HEK293 (cell line): ENCODE results near the gene MOK.

ENCODE experiments used
- CTCF ChIA-PET: fragments of 350-600 bp; formaldehyde crosslinking; extraction: SDS; loops from one replicate; lab custom pipeline; 2021; ENCODE audit warnings: antibody characterized with exemption; lab: Yijun Ruan, JAX
- POLR2A ChIA-PET: fragments of 300-600 bp; formaldehyde crosslinking; extraction: SDS; loops from one replicate; lab custom pipeline; 2020; ENCODE audit warnings: antibody characterized with exemption, inconsistent platforms; lab: Yijun Ruan, JAX
- H3K27ac ChIP-seq: fragments of 200-500 bp; sonication (Bioruptor generic); 2 replicates; pipeline ENCODE4 v1.5.1; 2014; ENCODE audit warnings: low read depth, low read length, control low read depth, inconsistent platforms; ENCODE audit errors: extremely low read depth
- H3K36me3 ChIP-seq, 2 experiments: fragments of 200-500 bp in 1 of 2; sonication (Bioruptor generic) in 1 of 2; 1 replicate in 1 of 2; 2 replicates in 1 of 2; pipeline ENCODE4 v1.5.1; 2014 to 2017; ENCODE audit warnings: inconsistent platforms in 2 of 2, low read length in 2 of 2; ENCODE audit not compliant: control insufficient read depth in 2 of 2, insufficient read depth in 1 of 2
- H3K4me1 ChIP-seq: fragments of 200-500 bp; sonication (Bioruptor generic); 2 replicates; pipeline ENCODE4 v1.5.1; 2014; ENCODE audit warnings: mild to moderate bottlenecking, low read length, inconsistent platforms; ENCODE audit not compliant: control insufficient read depth, insufficient read depth
- H3K4me3 ChIP-seq: 2 replicates; pipeline ENCODE4 v1.5.1; 2011; ENCODE audit warnings: low read depth, mild to moderate bottlenecking, control low read depth, low read length, moderate library complexity
- H3K9me3 ChIP-seq: fragments of 200-500 bp; sonication (Bioruptor generic); 2 replicates; pipeline ENCODE4 v1.5.1; 2014; ENCODE audit warnings: low read depth, low read length, inconsistent platforms; ENCODE audit not compliant: control insufficient read depth, insufficient read depth
- WT1 ChIP-seq: fragments of 450-650 bp; formaldehyde crosslinking; IDR thresholded peaks from 2 replicates; pipeline ENCODE4 v1.5.1; 2016; ENCODE audit warnings: missing biosample characterization, missing genetic modification characterization
- ZEB2 ChIP-seq: fragments of 450-650 bp; formaldehyde crosslinking; IDR thresholded peaks from 2 replicates; pipeline ENCODE4 v1.5.1; 2016; ENCODE audit warnings: missing biosample characterization, missing genetic modification characterization
- ZNF133 ChIP-seq: fragments of 450-650 bp; formaldehyde crosslinking; IDR thresholded peaks from 2 replicates; pipeline ENCODE4 v1.5.1; 2016; ENCODE audit warnings: missing biosample characterization, missing genetic modification characterization
- ZNF16 ChIP-seq: fragments of 450-650 bp; formaldehyde crosslinking; IDR thresholded peaks from 2 replicates; pipeline ENCODE4 v1.5.1; 2016; ENCODE audit warnings: low read depth, missing biosample characterization, missing genetic modification characterization
- ZNF174 ChIP-seq: fragments of 450-650 bp; formaldehyde crosslinking; IDR thresholded peaks from 2 replicates; pipeline ENCODE4 v1.5.0; 2017; ENCODE audit warnings: missing biosample characterization, mild to moderate bottlenecking, missing genetic modification characterization
- ZNF184 ChIP-seq: fragments of 450-650 bp; IDR thresholded peaks from 2 replicates; pipeline ENCODE4 v1.5.1; 2018; ENCODE audit warnings: missing biosample characterization, mild to moderate bottlenecking, missing genetic modification characterization
- ZNF23 ChIP-seq: fragments of 450-650 bp; formaldehyde crosslinking; IDR thresholded peaks from 2 replicates; pipeline ENCODE4 v1.5.1; 2016; ENCODE audit warnings: missing biosample characterization, missing genetic modification characterization, borderline replicate concordance
- ZNF324 ChIP-seq: fragments of 450-650 bp; formaldehyde crosslinking; IDR thresholded peaks from 2 replicates; pipeline ENCODE4 v1.5.1; 2016; ENCODE audit warnings: missing biosample characterization, missing genetic modification characterization
- ZNF341 ChIP-seq: fragments of 450-650 bp; formaldehyde crosslinking; IDR thresholded peaks from 2 replicates; pipeline ENCODE4; 2016; ENCODE audit warnings: low read depth, missing biosample characterization, missing genetic modification characterization
- ZNF426 ChIP-seq: fragments of 450-650 bp; formaldehyde crosslinking; IDR thresholded peaks from 2 replicates; pipeline ENCODE4 v1.5.1; 2017; ENCODE audit warnings: missing biosample characterization, missing genetic modification characterization, mild to moderate bottlenecking, inconsistent platforms, moderate library complexity
- ZNF529 ChIP-seq: fragments of 450-650 bp; formaldehyde crosslinking; IDR thresholded peaks from 2 replicates; pipeline ENCODE4 v1.5.1; 2017; ENCODE audit warnings: missing genetic modification characterization, missing biosample characterization; ENCODE audit not compliant: insufficient replicate concordance
- ZNF660 ChIP-seq: fragments of 450-650 bp; IDR thresholded peaks from 2 replicates; pipeline ENCODE4 v1.5.1; 2018; ENCODE audit warnings: missing biosample characterization, mild to moderate bottlenecking, missing genetic modification characterization
- ZNF707 ChIP-seq: fragments of 450-650 bp; formaldehyde crosslinking; IDR thresholded peaks from 2 replicates; pipeline ENCODE4 v1.5.1; 2016; ENCODE audit warnings: missing biosample characterization, missing genetic modification characterization
- TF ChIP-seq, protein P1 (sequence below): fragments of 450-650 bp; formaldehyde crosslinking; IDR thresholded peaks from 2 replicates; pipeline ENCODE4 v1.5.1; 2017; ENCODE audit warnings: missing biosample characterization, missing genetic modification characterization
- TF ChIP-seq, protein P2 (sequence below): fragments of 450-650 bp; formaldehyde crosslinking; IDR thresholded peaks from 2 replicates; pipeline ENCODE4 v1.5.1; 2016; ENCODE audit warnings: missing biosample characterization, missing genetic modification characterization
- TF ChIP-seq, protein P3 (sequence below): fragments of 450-650 bp; formaldehyde crosslinking; IDR thresholded peaks from 2 replicates; pipeline ENCODE4 v1.5.1; 2016; ENCODE audit warnings: missing biosample characterization, missing genetic modification characterization
- TF ChIP-seq, protein P4 (sequence below): fragments of 450-650 bp; formaldehyde crosslinking; IDR thresholded peaks from 2 replicates; pipeline ENCODE4 v1.5.0; 2017; ENCODE audit warnings: missing biosample characterization, missing genetic modification characterization, borderline replicate concordance
- TF ChIP-seq, protein P5 (sequence below): fragments of 450-650 bp; formaldehyde crosslinking; IDR thresholded peaks from 2 replicates; pipeline ENCODE4 v1.5.1; 2016; ENCODE audit warnings: missing biosample characterization, missing genetic modification characterization
- TF ChIP-seq, protein P6 (sequence below): fragments of 450-650 bp; IDR thresholded peaks from 2 replicates; pipeline ENCODE4 v1.5.1; 2018; ENCODE audit warnings: missing biosample characterization, mild to moderate bottlenecking, missing genetic modification characterization
- TF ChIP-seq, protein P7 (sequence below): fragments of 450-650 bp; formaldehyde crosslinking; IDR thresholded peaks from 2 replicates; pipeline ENCODE4 v1.5.1; 2016; ENCODE audit warnings: missing biosample characterization, missing genetic modification characterization

MOK gene

DNA sequence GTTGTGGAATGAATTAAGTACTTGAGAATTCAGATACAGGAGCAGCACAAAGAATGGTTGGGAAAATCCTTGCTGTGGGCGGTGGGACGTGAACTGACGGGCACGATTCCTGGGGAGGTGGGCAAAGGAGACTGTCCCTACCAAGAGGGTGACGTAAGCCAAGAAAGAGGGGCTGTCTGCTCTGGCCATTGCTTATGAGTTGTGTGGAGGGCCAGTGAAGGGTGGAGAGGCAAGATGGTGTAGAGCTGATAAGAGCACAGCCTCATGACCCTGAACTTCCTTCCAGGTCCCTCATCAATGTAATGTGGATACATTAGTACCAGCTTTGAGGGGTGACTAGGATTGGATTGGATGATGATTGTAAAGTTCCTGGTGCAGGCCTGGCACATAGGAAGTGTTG lies 115.1 kb downstream of the MOK start (continued):
- TF ChIP-seq ZNF529 (tag by site-specific recombination) (no peak), ZNF133 (tag by site-specific recombination) (no peak), WT1 (tag by site-specific recombination) (no peak)
- TF ChIP-seq, protein P1, sequence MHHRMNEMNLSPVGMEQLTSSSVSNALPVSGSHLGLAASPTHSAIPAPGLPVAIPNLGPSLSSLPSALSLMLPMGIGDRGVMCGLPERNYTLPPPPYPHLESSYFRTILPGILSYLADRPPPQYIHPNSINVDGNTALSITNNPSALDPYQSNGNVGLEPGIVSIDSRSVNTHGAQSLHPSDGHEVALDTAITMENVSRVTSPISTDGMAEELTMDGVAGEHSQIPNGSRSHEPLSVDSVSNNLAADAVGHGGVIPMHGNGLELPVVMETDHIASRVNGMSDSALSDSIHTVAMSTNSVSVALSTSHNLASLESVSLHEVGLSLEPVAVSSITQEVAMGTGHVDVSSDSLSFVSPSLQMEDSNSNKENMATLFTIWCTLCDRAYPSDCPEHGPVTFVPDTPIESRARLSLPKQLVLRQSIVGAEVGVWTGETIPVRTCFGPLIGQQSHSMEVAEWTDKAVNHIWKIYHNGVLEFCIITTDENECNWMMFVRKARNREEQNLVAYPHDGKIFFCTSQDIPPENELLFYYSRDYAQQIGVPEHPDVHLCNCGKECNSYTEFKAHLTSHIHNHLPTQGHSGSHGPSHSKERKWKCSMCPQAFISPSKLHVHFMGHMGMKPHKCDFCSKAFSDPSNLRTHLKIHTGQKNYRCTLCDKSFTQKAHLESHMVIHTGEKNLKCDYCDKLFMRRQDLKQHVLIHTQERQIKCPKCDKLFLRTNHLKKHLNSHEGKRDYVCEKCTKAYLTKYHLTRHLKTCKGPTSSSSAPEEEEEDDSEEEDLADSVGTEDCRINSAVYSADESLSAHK (tag by site-specific recombination) = no peak

DNA sequence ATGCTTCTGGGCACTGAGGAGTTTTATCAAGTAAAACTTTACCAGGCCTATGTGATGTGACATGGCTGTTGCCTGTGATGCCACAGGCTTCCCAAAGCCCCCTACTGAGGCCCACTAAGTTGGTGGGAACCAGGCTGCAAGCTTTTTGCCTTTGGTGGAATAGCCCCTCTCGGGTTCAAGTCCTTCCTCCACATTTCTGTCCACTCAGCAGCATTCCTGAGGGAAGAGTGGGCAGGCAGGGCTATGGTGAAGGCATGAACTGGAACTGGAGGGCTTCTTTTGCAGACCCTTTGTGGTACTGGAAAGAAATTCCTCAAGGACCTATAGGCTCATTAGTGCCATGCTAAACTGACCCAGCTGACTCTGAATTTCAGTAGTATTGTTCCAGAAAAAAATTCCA lies 116.8 kb downstream of the MOK start:
- H3K27ac ChIP-seq = no peak overlapping the region
- H3K9me3 ChIP-seq = no peaks in the 10 kb centered on the region
- no peak overlapping the region for H3K4me3 ChIP-seq
- TF ChIP-seq ZNF184 (tag by site-specific recombination) (no peak), ZNF426 (tag by site-specific recombination) (no peak)
- TF ChIP-seq, protein P2, sequence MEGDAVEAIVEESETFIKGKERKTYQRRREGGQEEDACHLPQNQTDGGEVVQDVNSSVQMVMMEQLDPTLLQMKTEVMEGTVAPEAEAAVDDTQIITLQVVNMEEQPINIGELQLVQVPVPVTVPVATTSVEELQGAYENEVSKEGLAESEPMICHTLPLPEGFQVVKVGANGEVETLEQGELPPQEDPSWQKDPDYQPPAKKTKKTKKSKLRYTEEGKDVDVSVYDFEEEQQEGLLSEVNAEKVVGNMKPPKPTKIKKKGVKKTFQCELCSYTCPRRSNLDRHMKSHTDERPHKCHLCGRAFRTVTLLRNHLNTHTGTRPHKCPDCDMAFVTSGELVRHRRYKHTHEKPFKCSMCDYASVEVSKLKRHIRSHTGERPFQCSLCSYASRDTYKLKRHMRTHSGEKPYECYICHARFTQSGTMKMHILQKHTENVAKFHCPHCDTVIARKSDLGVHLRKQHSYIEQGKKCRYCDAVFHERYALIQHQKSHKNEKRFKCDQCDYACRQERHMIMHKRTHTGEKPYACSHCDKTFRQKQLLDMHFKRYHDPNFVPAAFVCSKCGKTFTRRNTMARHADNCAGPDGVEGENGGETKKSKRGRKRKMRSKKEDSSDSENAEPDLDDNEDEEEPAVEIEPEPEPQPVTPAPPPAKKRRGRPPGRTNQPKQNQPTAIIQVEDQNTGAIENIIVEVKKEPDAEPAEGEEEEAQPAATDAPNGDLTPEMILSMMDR (tag by site-specific recombination) = no peak
- no peaks in the 10 kb centered on the region; a peak in 1 of 3 replicates for H3K36me3 ChIP-seq
- H3K4me1 ChIP-seq = peaks cover 23% of the 10 kb centered on the region
- ChIA-PET CTCF (interaction anchor here (0.6 to 1.4 kb wide), 2 partner anchors 24 to 92 kb away, joined by 3 read pairs; no protein-coding TSS in a partner anchor), POLR2A (no interaction called here)

DNA sequence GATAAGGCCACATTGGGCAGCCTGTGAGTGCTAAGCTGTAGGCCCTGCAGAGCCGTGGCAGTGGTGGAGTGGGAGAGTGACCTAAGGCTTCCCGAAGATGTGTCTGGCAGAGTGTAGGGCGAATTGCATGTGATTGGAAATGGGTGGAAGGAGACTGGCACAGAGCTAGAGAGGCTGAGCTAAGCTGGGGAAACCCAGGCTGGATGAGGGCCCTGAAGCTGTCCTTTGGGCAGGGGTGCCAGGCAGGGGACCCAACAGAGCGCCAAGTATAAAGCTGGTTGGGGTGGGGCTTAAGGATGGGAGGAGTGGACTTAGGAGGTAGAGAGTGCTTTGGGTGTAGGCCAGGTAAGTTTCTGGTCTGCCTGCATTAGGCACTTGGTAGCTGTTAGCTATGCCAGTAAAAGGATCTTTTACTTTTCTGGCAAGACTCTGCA lies 117.4 kb downstream of the MOK start:
- Histone ChIP-seq H3K4me3 (no peak overlapping the region), H3K9me3 (no peaks in the 10 kb centered on the region), H3K36me3 (no peaks in the 10 kb centered on the region; a peak in 1 of 3 replicates), H3K4me1 (peaks cover 23% of the 10 kb centered on the region), H3K27ac (no peak overlapping the region)
- POLR2A ChIA-PET = no interaction called here
- CTCF ChIA-PET = interaction anchor here (0.6 to 1.4 kb wide), 2 partner anchors 25 to 91 kb away, joined by 3 read pairs; no protein-coding TSS in a partner anchor
- TF ChIP-seq ZNF707 (tag by site-specific recombination) (no peak), ZNF174 (tag by site-specific recombination) (no peak), ZNF324 (tag by site-specific recombination) (no peak), ZNF660 (tag by site-specific recombination) (no peak), ZNF341 (tag by site-specific recombination) (no peak), ZNF16 (tag by site-specific recombination) (no peak), ZNF23 (tag by site-specific recombination) (no peak), ZEB2 (tag by site-specific recombination) (no peak)
- TF ChIP-seq, protein P3, sequence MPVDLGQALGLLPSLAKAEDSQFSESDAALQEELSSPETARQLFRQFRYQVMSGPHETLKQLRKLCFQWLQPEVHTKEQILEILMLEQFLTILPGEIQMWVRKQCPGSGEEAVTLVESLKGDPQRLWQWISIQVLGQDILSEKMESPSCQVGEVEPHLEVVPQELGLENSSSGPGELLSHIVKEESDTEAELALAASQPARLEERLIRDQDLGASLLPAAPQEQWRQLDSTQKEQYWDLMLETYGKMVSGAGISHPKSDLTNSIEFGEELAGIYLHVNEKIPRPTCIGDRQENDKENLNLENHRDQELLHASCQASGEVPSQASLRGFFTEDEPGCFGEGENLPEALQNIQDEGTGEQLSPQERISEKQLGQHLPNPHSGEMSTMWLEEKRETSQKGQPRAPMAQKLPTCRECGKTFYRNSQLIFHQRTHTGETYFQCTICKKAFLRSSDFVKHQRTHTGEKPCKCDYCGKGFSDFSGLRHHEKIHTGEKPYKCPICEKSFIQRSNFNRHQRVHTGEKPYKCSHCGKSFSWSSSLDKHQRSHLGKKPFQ = no peak
- TF ChIP-seq, protein P4, sequence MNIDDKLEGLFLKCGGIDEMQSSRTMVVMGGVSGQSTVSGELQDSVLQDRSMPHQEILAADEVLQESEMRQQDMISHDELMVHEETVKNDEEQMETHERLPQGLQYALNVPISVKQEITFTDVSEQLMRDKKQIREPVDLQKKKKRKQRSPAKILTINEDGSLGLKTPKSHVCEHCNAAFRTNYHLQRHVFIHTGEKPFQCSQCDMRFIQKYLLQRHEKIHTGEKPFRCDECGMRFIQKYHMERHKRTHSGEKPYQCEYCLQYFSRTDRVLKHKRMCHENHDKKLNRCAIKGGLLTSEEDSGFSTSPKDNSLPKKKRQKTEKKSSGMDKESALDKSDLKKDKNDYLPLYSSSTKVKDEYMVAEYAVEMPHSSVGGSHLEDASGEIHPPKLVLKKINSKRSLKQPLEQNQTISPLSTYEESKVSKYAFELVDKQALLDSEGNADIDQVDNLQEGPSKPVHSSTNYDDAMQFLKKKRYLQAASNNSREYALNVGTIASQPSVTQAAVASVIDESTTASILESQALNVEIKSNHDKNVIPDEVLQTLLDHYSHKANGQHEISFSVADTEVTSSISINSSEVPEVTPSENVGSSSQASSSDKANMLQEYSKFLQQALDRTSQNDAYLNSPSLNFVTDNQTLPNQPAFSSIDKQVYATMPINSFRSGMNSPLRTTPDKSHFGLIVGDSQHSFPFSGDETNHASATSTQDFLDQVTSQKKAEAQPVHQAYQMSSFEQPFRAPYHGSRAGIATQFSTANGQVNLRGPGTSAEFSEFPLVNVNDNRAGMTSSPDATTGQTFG (tag by site-specific recombination) = no peak
- TF ChIP-seq, protein P5, sequence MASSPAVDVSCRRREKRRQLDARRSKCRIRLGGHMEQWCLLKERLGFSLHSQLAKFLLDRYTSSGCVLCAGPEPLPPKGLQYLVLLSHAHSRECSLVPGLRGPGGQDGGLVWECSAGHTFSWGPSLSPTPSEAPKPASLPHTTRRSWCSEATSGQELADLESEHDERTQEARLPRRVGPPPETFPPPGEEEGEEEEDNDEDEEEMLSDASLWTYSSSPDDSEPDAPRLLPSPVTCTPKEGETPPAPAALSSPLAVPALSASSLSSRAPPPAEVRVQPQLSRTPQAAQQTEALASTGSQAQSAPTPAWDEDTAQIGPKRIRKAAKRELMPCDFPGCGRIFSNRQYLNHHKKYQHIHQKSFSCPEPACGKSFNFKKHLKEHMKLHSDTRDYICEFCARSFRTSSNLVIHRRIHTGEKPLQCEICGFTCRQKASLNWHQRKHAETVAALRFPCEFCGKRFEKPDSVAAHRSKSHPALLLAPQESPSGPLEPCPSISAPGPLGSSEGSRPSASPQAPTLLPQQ (tag by site-specific recombination) = no peak
- TF ChIP-seq, protein P6, sequence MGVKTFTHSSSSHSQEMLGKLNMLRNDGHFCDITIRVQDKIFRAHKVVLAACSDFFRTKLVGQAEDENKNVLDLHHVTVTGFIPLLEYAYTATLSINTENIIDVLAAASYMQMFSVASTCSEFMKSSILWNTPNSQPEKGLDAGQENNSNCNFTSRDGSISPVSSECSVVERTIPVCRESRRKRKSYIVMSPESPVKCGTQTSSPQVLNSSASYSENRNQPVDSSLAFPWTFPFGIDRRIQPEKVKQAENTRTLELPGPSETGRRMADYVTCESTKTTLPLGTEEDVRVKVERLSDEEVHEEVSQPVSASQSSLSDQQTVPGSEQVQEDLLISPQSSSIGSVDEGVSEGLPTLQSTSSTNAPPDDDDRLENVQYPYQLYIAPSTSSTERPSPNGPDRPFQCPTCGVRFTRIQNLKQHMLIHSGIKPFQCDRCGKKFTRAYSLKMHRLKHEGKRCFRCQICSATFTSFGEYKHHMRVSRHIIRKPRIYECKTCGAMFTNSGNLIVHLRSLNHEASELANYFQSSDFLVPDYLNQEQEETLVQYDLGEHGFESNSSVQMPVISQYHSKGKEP (tag by site-specific recombination) = no peak
- TF ChIP-seq, protein P7, sequence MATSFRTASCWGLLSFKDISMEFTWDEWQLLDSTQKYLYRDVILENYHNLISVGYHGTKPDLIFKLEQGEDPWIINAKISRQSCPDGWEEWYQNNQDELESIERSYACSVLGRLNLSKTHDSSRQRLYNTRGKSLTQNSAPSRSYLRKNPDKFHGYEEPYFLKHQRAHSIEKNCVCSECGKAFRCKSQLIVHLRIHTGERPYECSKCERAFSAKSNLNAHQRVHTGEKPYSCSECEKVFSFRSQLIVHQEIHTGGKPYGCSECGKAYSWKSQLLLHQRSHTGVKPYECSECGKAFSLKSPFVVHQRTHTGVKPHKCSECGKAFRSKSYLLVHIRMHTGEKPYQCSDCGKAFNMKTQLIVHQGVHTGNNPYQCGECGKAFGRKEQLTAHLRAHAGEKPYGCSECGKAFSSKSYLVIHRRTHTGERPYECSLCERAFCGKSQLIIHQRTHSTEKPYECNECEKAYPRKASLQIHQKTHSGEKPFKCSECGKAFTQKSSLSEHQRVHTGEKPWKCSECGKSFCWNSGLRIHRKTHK (tag by site-specific recombination) = no peak
